Endothelial cell of umbilical vein (primary cell): ENCODE measurements around the gene PTK6. TPM values are rescaled to one million over a fixed set of nuclear protein-coding genes. Genes with fewer than 3 reads are reported as not detected.

Source experiments
- BruUV-seq: library from RNA; stranded (reverse); fragments of 400-500 nt; replicated peaks from 2 replicates; lab custom pipeline; 2021; lab: Mats Ljungman, UMichigan
- CTCF ChIA-PET: fragments of 300-600, 350-600 bp; sonication (Branson Sonifier 250); formaldehyde crosslinking; loops from one replicate; lab custom pipeline; 2021; ENCODE audit warnings: antibody characterized with exemption, inconsistent platforms; lab: Charles Lee
- POLR2A ChIA-PET: fragments of 300-600, 350-600 bp; sonication (Branson Sonifier 250); formaldehyde crosslinking; loops from one replicate; lab custom pipeline; 2021; ENCODE audit warnings: antibody characterized with exemption, inconsistent platforms; lab: Charles Lee
- DNase-seq: peaks from one replicate; pipeline ENCODE4 v3.0.0-alpha.2; 2011; ENCODE audit warnings: low read depth, low spot score
- FAIRE-seq: peaks from 2 replicates; lab custom pipeline; 2011; peaks lifted over from hg19 to GRCh38; lab: Jason Lieb, UNC
- H2AFZ ChIP-seq: 2 replicates; pipeline ENCODE4 v1.6.0; 2012; ENCODE audit warnings: low read depth, low read length, control low read depth, inconsistent platforms
- H3K27ac ChIP-seq: 2 replicates; pipeline ENCODE4 v1.5.1; 2011; ENCODE audit warnings: low read depth, mild to moderate bottlenecking, control low read depth, low read length, moderate library complexity; ENCODE audit not compliant: insufficient read depth
- H3K27me3 ChIP-seq, 2 experiments: 2 replicates each; pipeline versions ENCODE4 v1.6.0 to v1.6.1; 2011; ENCODE audit warnings: low read length in 2 of 2, mixed read lengths in 1 of 2; ENCODE audit not compliant: control insufficient read depth in 2 of 2, insufficient read depth in 2 of 2
- H3K36me3 ChIP-seq, 2 experiments: 2 replicates in 1 of 2; 3 replicates in 1 of 2; pipeline ENCODE4 v1.5.1; 2011; ENCODE audit warnings: low read length in 2 of 2, mild to moderate bottlenecking in 1 of 2, moderate library complexity in 1 of 2; ENCODE audit not compliant: control insufficient read depth in 2 of 2, insufficient read depth in 2 of 2; ENCODE audit errors: extremely low read depth in 1 of 2
- H3K4me1 ChIP-seq: 3 replicates; pipeline ENCODE4 v1.5.1; 2011; ENCODE audit warnings: mild to moderate bottlenecking, low read length; ENCODE audit not compliant: control insufficient read depth, insufficient read depth; ENCODE audit errors: extremely low read depth
- H3K4me2 ChIP-seq: 2 replicates; pipeline ENCODE4 v1.6.1; 2011; ENCODE audit warnings: low read length, control low read depth, mixed read lengths; ENCODE audit not compliant: insufficient read depth
- H3K4me3 ChIP-seq, 3 experiments: fragments of 200-600 bp in 1 of 3; sonication (generic), shearing (Covaris generic) in 1 of 3; replicated peaks in 1 of 3; 2 replicates each; pipeline ENCODE4 v1.5.1; 2011 to 2016; ENCODE audit warnings: control low read depth in 3 of 3, low read length in 3 of 3, mild to moderate bottlenecking in 2 of 3, inconsistent platforms in 1 of 3, low read depth in 1 of 3, moderate library complexity in 1 of 3; ENCODE audit not compliant: insufficient read depth in 1 of 3
- H3K79me2 ChIP-seq: 2 replicates; pipeline ENCODE4 v1.6.0; 2012; ENCODE audit warnings: low read length, inconsistent platforms; ENCODE audit not compliant: control insufficient read depth, insufficient read depth
- H3K9ac ChIP-seq: replicated peaks from 2 replicates; pipeline ENCODE3; 2011; ENCODE audit warnings: low read length, control low read depth; ENCODE audit not compliant: insufficient read depth; ENCODE audit errors: extremely low read depth
- H3K9me1 ChIP-seq: replicated peaks from 3 replicates; pipeline ENCODE4 v1.6.0; 2011; ENCODE audit warnings: mild to moderate bottlenecking, low read length; ENCODE audit not compliant: control insufficient read depth, insufficient read depth; ENCODE audit errors: extremely low read depth
- H3K9me3 ChIP-seq: replicated peaks from 2 replicates; pipeline ENCODE4 v1.5.1; 2012; ENCODE audit warnings: low read length, inconsistent platforms; ENCODE audit not compliant: control insufficient read depth, insufficient read depth
- H4K20me1 ChIP-seq: replicated peaks from 2 replicates; pipeline ENCODE3; 2011; ENCODE audit warnings: mild to moderate bottlenecking, low read length; ENCODE audit not compliant: control insufficient read depth, insufficient read depth; ENCODE audit errors: extremely low read depth
- EZH2 ChIP-seq: IDR thresholded peaks from 2 replicates; pipeline ENCODE4 v1.6.1; 2012; ENCODE audit warnings: borderline replicate concordance, low read depth, mild to moderate bottlenecking, moderate library complexity, low read length, inconsistent platforms; ENCODE audit not compliant: severe bottlenecking
- FOS ChIP-seq: IDR thresholded peaks from 2 replicates; pipeline ENCODE4 v1.6.1; 2011; ENCODE audit warnings: mild to moderate bottlenecking, low read length, moderate library complexity, borderline replicate concordance; ENCODE audit not compliant: insufficient read depth
- GATA2 ChIP-seq: IDR thresholded peaks from 2 replicates; pipeline ENCODE4 v1.7.0; 2011; ENCODE audit warnings: low read depth, mild to moderate bottlenecking, moderate library complexity, mixed read lengths, low read length; ENCODE audit not compliant: insufficient read length, insufficient read depth
- JUN ChIP-seq: IDR thresholded peaks from 2 replicates; pipeline ENCODE4 v1.6.1; 2011; ENCODE audit warnings: borderline replicate concordance, low read depth; ENCODE audit not compliant: insufficient read length, insufficient read depth
- MYC ChIP-seq: IDR thresholded peaks from one replicate; pipeline ENCODE4 v1.6.1; 2011; ENCODE audit warnings: mild to moderate bottlenecking, low read depth, low read length
- POLR2A ChIP-seq: IDR thresholded peaks from 2 replicates; pipeline ENCODE4 v1.6.1; 2012; ENCODE audit warnings: low read depth, mild to moderate bottlenecking, control low read depth, low read length
- POLR2AphosphoS5 ChIP-seq: IDR thresholded peaks from 2 replicates; pipeline ENCODE4 v1.6.1; 2012; ENCODE audit warnings: low read depth, mild to moderate bottlenecking, control low read depth, low read length, moderate library complexity; ENCODE audit not compliant: insufficient read depth
- dilution Hi-C: fragments of 300-500 bp; cut with MboI; formaldehyde crosslinking; loops from one replicate; pipeline ENCODE4 v1.15.0; 2019; ENCODE audit warnings: low sequenced_read_pairs; ENCODE audit not compliant: extremely low pct_ligation_motif_present
- intact Hi-C: fragments of 100-400 bp; cut with micrococcal nuclease; formaldehyde crosslinking; loops from one replicate; pipeline ENCODE4 v1.10.0; 2022
- polyA plus RNA-seq, 4 experiments: library from polyadenylated mRNA; depleted of rRNA in 3 of 4; stranded (reverse) in 3 of 4; unstranded in 1 of 4; fragments of >200 nt; gene quantifications; 2 replicates each; pipeline versions ENCODE4 v1.2.1 to v1.2.3, GENCODE V29; 2011 to 2012; ENCODE audit warnings: missing spikeins in 1 of 4
- total RNA-seq: library from RNA; stranded (reverse); gene quantifications from 2 replicates; pipeline ENCODE4 v1.2.3, GENCODE V29; 2021
- TF ChIP-seq, protein P1 (sequence below), 2 donors: IDR thresholded peaks; 1 replicate in 1 of 2; 2 replicates in 1 of 2; pipeline ENCODE4 v1.5.1; 2011; ENCODE audit warnings: low read length in 2 of 2, mild to moderate bottlenecking in 2 of 2, moderate library complexity in 2 of 2, control low read depth in 1 of 2, inconsistent platforms in 1 of 2, low read depth in 1 of 2; ENCODE audit not compliant: insufficient read depth in 1 of 2; ENCODE audit errors: extremely low read depth in 1 of 2
- TF ChIP-seq, protein P2 (sequence below): IDR thresholded peaks from 2 replicates; pipeline ENCODE4 v1.6.1; 2011; ENCODE audit not compliant: insufficient read depth, insufficient read length

Gene PTK6
- total and polyA plus RNA-seq, 2 donors (not counting 3 experiments of a cell fraction or from before 2014, with no cell fraction given), result 0.18 TPM; not detected in 1

DNA sequence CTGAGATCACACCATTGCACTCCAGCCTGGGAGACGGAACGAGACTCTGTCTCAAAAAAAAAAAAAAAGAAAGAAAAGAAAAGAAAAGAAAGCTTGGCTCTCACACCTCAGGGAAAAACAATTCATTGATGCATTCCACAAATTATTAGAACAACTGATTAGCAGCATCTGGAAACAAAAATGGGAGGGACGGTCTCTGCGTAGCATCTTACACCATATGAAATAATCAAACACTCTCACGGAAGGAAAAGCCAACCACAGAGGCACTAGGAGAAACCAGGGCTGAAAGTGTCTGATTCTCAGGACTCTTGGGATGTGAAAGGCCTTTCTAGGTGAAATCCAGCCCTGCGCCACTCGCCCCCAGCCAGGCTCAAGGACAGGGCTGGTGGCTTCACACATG lies 39.1 kb upstream of the PTK6 start:
- POLR2A ChIA-PET, result interaction anchor here (0.7 kb wide), 1 partner anchor 56 kb away, joined by 4 read pairs; the partner anchor contains the start of gene PPDPF
- no TSS peak for BruUV-seq

More for the DNA sequence above, 39.1 kb upstream of the PTK6 start:
- no peak for DNase-seq
- H3K27me3 ChIP-seq, result no peaks in the 10 kb centered on the region
- FAIRE-seq, result no peak
- no peak overlapping the region for H2AFZ ChIP-seq
- no peak overlapping the region for H3K27ac ChIP-seq
- dilution Hi-C loops, result no loop called here
- TF ChIP-seq GATA2 (no peak), EZH2 (no peak), JUN (no peak), POLR2A (no peak), FOS (no peak), MYC (no peak), POLR2AphosphoS5 (no peak)
- TF ChIP-seq, protein P1, sequence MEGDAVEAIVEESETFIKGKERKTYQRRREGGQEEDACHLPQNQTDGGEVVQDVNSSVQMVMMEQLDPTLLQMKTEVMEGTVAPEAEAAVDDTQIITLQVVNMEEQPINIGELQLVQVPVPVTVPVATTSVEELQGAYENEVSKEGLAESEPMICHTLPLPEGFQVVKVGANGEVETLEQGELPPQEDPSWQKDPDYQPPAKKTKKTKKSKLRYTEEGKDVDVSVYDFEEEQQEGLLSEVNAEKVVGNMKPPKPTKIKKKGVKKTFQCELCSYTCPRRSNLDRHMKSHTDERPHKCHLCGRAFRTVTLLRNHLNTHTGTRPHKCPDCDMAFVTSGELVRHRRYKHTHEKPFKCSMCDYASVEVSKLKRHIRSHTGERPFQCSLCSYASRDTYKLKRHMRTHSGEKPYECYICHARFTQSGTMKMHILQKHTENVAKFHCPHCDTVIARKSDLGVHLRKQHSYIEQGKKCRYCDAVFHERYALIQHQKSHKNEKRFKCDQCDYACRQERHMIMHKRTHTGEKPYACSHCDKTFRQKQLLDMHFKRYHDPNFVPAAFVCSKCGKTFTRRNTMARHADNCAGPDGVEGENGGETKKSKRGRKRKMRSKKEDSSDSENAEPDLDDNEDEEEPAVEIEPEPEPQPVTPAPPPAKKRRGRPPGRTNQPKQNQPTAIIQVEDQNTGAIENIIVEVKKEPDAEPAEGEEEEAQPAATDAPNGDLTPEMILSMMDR (IDR thresholded peaks at IDR 0.05; ENCODE audit: extremely low read depth in 1 of 2, insufficient read depth in 1 of 2, low read depth in 1 of 2, low read length in 2 of 2), result no peak
- TF ChIP-seq, protein P2, sequence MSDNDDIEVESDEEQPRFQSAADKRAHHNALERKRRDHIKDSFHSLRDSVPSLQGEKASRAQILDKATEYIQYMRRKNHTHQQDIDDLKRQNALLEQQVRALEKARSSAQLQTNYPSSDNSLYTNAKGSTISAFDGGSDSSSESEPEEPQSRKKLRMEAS, result no peak
- intact Hi-C loops, result no loop called here
- no peaks in the 10 kb centered on the region for H3K9me1 ChIP-seq
- H4K20me1 ChIP-seq, result no peaks in the 10 kb centered on the region
- no peaks in the 10 kb centered on the region for H3K9me3 ChIP-seq
- peaks cover 5% of the 10 kb centered on the region for H3K79me2 ChIP-seq
- H3K36me3 ChIP-seq, result no peaks in the 10 kb centered on the region
- CTCF ChIA-PET, result no interaction called here
- H3K9ac ChIP-seq, result no peak overlapping the region
- H3K4me1 ChIP-seq, result peaks cover 10% of the 10 kb centered on the region
- no peak overlapping the region for H3K4me2 ChIP-seq
- no peak overlapping the region for H3K4me3 ChIP-seq
